ENCODE results near the gene FLOT1.

The FLOT1 gene

DNA sequence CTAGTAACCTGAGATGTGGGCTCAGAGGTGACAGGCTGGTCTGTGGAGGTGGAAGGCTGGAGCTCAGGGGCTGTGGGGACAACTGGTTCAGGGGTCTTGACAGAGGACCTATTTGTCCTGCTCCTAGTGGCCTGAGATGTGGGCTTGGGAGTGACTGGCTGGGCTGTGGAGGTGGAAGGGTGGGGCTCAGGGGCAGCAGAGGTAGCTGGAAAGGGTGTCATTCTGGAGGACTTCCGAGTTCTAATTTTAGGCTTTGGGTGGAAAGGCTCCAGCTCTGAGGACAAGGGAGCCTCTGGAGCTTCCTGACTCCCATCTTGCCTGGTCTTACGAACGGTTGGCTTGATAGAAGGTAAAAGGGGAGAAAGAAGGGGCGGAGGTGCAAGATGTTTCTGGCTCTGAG is 36.9 kb downstream of the FLOT1 start:
- in situ Hi-C loops (cut with HindIII; ENCODE audit: low sequenced_read_pairs) = no loop called here
- H3K4me3 ChIP-seq (ENCODE audit: low read depth, low read length) = no peak overlapping the region
- no peak for DNase-seq (ENCODE audit: low read depth, low spot score)
- TF ChIP-seq, protein P1, sequence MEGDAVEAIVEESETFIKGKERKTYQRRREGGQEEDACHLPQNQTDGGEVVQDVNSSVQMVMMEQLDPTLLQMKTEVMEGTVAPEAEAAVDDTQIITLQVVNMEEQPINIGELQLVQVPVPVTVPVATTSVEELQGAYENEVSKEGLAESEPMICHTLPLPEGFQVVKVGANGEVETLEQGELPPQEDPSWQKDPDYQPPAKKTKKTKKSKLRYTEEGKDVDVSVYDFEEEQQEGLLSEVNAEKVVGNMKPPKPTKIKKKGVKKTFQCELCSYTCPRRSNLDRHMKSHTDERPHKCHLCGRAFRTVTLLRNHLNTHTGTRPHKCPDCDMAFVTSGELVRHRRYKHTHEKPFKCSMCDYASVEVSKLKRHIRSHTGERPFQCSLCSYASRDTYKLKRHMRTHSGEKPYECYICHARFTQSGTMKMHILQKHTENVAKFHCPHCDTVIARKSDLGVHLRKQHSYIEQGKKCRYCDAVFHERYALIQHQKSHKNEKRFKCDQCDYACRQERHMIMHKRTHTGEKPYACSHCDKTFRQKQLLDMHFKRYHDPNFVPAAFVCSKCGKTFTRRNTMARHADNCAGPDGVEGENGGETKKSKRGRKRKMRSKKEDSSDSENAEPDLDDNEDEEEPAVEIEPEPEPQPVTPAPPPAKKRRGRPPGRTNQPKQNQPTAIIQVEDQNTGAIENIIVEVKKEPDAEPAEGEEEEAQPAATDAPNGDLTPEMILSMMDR (IDR thresholded peaks at IDR 0.05; ENCODE audit: low read depth, low read length) = no peak

DNA sequence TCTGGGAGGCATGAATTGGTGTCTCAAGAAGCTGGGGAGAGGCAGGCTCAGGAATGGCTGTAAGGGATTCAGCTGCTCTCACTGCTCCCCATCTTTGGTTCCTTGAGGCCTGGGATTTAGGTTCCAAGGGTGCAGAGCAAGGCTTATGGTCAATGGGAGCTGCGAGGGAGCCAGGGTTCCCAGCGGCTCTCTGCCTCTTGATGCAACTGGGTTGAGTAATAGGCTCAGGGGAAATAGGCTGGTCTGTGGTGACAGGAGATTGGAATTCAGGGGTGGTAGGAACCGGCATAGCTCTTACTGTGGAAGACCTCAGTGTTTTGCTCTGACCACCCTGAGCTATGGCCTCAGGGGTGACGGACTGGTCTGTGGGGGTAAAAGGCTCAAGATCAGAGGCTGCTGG is 38.7 kb downstream of the FLOT1 start:
- in situ Hi-C loops (cut with HindIII; ENCODE audit: low sequenced_read_pairs) = no loop called here
- TF ChIP-seq, protein P1 (IDR thresholded peaks at IDR 0.05; ENCODE audit: low read depth, low read length) = no peak
- no peak overlapping the region for H3K4me3 ChIP-seq (ENCODE audit: low read depth, low read length)
- DNase-seq (ENCODE audit: low read depth, low spot score) = no peak

DNA sequence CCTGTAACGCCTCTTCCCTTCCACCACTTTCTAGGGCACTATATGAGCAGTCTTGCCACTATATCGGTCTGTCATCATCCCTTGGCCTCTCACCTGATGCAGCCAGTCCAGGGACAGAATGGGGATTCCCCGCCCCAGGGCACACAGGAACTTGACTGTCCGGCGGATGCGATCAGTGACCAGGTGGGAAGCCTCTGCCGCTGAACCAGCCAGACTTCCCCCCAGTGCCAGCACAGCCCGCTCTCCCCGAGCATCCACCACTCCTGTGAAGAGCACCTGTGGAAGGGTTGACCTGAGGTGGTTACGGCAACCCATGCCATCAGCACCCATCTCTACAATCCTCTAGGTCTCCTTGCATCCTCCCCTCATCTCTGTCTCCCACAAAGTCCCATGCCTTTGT is 39.5 kb downstream of the FLOT1 start:
- TF ChIP-seq, protein P1 (IDR thresholded peaks at IDR 0.05; ENCODE audit: low read depth, low read length) = no peak
- in situ Hi-C loops (cut with HindIII; ENCODE audit: low sequenced_read_pairs) = no loop called here
- no peak for DNase-seq (ENCODE audit: low read depth, low spot score)
- H3K4me3 ChIP-seq (ENCODE audit: low read depth, low read length) = no peak overlapping the region

DNA sequence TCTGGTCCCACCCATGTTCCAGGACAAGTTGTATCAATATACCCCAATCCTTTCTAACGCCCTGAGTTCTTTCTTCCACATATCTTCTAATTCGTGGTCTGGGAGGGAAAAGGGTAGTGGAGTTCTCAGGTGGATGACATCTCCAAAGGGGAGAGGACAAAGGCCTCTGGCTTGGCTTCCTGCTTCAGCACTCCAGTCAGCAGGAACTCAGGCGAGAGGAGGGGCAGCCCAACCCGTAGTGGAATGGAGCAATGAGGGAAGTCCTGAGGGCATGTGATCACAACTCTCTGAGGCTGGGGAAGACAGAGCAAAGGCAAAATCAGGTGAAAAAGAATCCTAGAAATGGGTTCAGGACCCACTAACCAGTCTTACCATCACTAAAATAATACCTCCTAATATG is 42.1 kb downstream of the FLOT1 start:
- H3K4me3 ChIP-seq (ENCODE audit: low read depth, low read length) = no peak overlapping the region
- TF ChIP-seq, protein P1 (IDR thresholded peaks at IDR 0.05; ENCODE audit: low read depth, low read length) = no peak
- in situ Hi-C loops (cut with HindIII; ENCODE audit: low sequenced_read_pairs) = no loop called here
- DNase-seq (ENCODE audit: low read depth, low spot score) = no peak

DNA sequence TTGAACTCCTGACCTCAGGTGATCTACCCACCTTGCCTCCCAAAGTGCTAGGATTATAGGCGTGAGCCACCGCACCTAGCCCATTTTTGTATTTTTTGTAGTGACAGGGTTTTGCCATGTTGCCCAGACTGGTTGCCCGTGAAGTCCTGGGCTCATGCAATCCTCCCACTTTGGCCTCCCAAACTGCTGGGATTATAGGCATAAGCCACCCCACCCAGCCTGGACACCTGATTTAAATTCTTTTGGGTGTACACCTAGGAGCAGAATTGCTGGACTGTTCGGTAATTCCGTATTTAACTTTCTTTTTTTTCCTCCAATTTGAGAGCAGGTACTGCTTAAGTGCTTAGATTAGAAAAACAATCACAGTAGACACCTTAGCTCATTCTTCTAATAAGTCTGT is 46.1 kb downstream of the FLOT1 start:
- TF ChIP-seq, protein P1 (IDR thresholded peaks at IDR 0.05; ENCODE audit: low read depth, low read length) = no peak
- no peak for DNase-seq (ENCODE audit: low read depth, low spot score)
- no peak overlapping the region for H3K4me3 ChIP-seq (ENCODE audit: low read depth, low read length)
- in situ Hi-C loops (cut with HindIII; ENCODE audit: low sequenced_read_pairs) = no loop called here

DNA sequence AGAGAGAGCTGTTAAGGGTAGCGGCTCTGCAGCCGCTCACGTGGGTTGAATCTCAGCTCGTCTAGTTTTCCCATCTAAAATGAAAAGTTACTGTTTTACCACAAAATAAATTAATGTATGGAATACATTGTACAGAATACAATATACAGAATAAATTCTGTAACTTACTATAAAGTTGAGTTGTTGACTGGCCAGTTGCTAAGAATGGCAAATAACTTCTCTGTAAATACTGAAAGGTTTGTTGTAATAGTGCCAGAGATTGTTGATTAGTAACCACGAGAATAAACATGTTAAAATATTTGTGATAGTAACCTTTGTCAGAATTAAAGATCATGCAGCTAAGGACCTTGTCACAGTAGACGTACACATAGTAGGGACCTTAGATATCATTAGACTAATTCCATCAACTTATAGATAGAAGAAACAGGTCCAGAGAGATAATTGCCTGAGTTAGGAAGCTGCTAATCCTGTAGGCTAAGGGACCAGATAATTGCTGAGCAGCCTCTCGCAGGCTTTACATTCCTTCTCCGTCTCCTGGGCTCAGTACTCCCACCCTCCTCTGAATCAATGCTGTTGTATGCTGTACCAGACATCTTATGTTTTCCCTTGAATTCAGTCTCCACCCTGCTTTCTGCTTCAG is 51.2 kb downstream of the FLOT1 start:
- DNase-seq (ENCODE audit: low read depth, low spot score) = no peak
- in situ Hi-C loops (cut with HindIII; ENCODE audit: low sequenced_read_pairs) = no loop called here
- TF ChIP-seq, protein P1 (IDR thresholded peaks at IDR 0.05; ENCODE audit: low read depth, low read length) = no peak
- peak overlapping the region; percentile 77 for H3K4me3 ChIP-seq (ENCODE audit: low read depth, low read length)

Measured in astrocyte of the spinal cord (primary cell).